MM.1S (cell line): ENCODE data around the gene DIO1.

Source experiments
- CTCF ChIP-seq: fragments of 300-600 bp; sonication (generic); IDR thresholded peaks from 2 replicates; pipeline ENCODE4 v1.5.1; 2016; ENCODE audit warnings: antibody characterized with exemption, low read length, mixed read lengths
- EZH2 ChIP-seq: fragments of 300-600 bp; sonication (generic); optimal IDR thresholded peaks from 2 replicates; pipeline ENCODE3; 2017; ENCODE audit warnings: low read depth, mild to moderate bottlenecking, antibody characterized with exemption, low read length, mixed read lengths
- EZH2phosphoT487 ChIP-seq: fragments of 300-600 bp; sonication (generic); IDR thresholded peaks from 2 replicates; pipeline ENCODE4 v1.6.1; 2018; ENCODE audit warnings: antibody characterized with exemption, low read length

- no peak for TF ChIP-seq EZH2
- no peak for TF ChIP-seq CTCF
- no peak for TF ChIP-seq EZH2phosphoT487
Measured at GRCh38 chr1:53943490-53944043, 49.6 kb downstream of the DIO1 start.
